ENCODE measurements around the gene S100A3. TPM values are rescaled to one million over a fixed set of nuclear protein-coding genes. Genes with fewer than 3 reads are reported as not detected.

S100A3 gene
- total and polyA plus RNA-seq, 2 of the 13 experiments (the other 11 are each of a cell fraction or from before 2014, with no cell fraction given): 2.5 to 4.5 TPM

GRCh38 chr1:153568367-153569099 lies 19.5 kb upstream of the S100A3 start (continued):
- TF ChIP-seq TFE3 (CRISPR knock-in tag; IDR thresholded peaks at IDR 0.05): 0 out of 2 replicates have a peak, but pooled peaks have one; percentile 5
- TF ChIP-seq CTCF (CRISPR knock-in tag; IDR thresholded peaks at IDR 0.05): peak; percentile 98
- no peak for TF ChIP-seq ZNF552 (CRISPR knock-in tag; IDR thresholded peaks at IDR 0.05; ENCODE audit: borderline replicate concordance)
- no peak for TF ChIP-seq SRY (CRISPR knock-in tag; IDR thresholded peaks at IDR 0.05)
- no peak for TF ChIP-seq THAP8 (CRISPR knock-in tag; IDR thresholded peaks at IDR 0.05; ENCODE audit: borderline replicate concordance)
- peak; percentile 29; the same call in 1 of the 2 replicates for TF ChIP-seq REPIN1 (CRISPR knock-in tag; IDR thresholded peaks at IDR 0.05; ENCODE audit: borderline replicate concordance, low read depth)
- no peak for TF ChIP-seq ZNF782 (CRISPR knock-in tag; IDR thresholded peaks at IDR 0.05; ENCODE audit: borderline replicate concordance)
- TF ChIP-seq, protein P1, sequence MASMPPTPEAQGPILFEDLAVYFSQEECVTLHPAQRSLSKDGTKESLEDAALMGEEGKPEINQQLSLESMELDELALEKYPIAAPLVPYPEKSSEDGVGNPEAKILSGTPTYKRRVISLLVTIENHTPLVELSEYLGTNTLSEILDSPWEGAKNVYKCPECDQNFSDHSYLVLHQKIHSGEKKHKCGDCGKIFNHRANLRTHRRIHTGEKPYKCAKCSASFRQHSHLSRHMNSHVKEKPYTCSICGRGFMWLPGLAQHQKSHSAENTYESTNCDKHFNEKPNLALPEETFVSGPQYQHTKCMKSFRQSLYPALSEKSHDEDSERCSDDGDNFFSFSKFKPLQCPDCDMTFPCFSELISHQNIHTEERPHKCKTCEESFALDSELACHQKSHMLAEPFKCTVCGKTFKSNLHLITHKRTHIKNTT (CRISPR knock-in tag; IDR thresholded peaks at IDR 0.05): no peak
- TF ChIP-seq CHCHD3 (CRISPR knock-in tag; IDR thresholded peaks at IDR 0.05): no peak
- TF ChIP-seq JUND (CRISPR knock-in tag; IDR thresholded peaks at IDR 0.05): no peak
- peak; percentile 34; the same call in 1 of the 2 replicates for TF ChIP-seq KAT7 (CRISPR knock-in tag; IDR thresholded peaks at IDR 0.05; ENCODE audit: borderline replicate concordance)
- TF ChIP-seq MXD3 (CRISPR knock-in tag; IDR thresholded peaks at IDR 0.05): peak; percentile 31; the same call in 1 of the 2 replicates
- TF ChIP-seq, protein P2, sequence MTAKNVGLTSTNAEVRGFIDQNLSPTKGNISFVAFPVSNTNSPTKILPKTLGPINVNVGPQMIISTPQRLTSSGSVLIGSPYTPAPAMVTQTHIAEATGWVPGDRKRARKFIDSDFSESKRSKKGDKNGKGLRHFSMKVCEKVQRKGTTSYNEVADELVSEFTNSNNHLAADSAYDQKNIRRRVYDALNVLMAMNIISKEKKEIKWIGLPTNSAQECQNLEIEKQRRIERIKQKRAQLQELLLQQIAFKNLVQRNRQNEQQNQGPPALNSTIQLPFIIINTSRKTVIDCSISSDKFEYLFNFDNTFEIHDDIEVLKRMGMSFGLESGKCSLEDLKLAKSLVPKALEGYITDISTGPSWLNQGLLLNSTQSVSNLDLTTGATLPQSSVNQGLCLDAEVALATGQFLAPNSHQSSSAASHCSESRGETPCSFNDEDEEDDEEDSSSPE (CRISPR knock-in tag; IDR thresholded peaks at IDR 0.05): 0 out of 2 replicates have a peak, but pooled peaks have one; percentile 40
- TF ChIP-seq ZEB1 (IDR thresholded peaks at IDR 0.05; ENCODE audit: insufficient replicate concordance, low read depth): no peak
- TF ChIP-seq ZNF788 (CRISPR knock-in tag; IDR thresholded peaks at IDR 0.05; ENCODE audit: borderline replicate concordance): no peak
- TF ChIP-seq ZNF567 (CRISPR knock-in tag; IDR thresholded peaks at IDR 0.05; ENCODE audit: borderline replicate concordance): no peak
- TF ChIP-seq BORCS8-MEF2B (CRISPR knock-in tag; IDR thresholded peaks at IDR 0.05): peak; percentile 48; the same call in 1 of the 2 replicates
- no peak for TF ChIP-seq SP1 (IDR thresholded peaks at IDR 0.05)
- 0 out of 2 replicates have a peak, but pooled peaks have one; percentile 13 for TF ChIP-seq SP1 (CRISPR knock-in tag; IDR thresholded peaks at IDR 0.05)
- no peak for TF ChIP-seq ZNF576 (CRISPR knock-in tag; IDR thresholded peaks at IDR 0.05)

Data from HepG2 (cell line).